Measurements from ENCODE around the gene MPPED1. TPM values are rescaled to one million over a fixed set of nuclear protein-coding genes. Genes with fewer than 3 reads are reported as not detected.

The MPPED1 gene
- total RNA-seq, 1 experiment from 2014 or later = not detected

DNA sequence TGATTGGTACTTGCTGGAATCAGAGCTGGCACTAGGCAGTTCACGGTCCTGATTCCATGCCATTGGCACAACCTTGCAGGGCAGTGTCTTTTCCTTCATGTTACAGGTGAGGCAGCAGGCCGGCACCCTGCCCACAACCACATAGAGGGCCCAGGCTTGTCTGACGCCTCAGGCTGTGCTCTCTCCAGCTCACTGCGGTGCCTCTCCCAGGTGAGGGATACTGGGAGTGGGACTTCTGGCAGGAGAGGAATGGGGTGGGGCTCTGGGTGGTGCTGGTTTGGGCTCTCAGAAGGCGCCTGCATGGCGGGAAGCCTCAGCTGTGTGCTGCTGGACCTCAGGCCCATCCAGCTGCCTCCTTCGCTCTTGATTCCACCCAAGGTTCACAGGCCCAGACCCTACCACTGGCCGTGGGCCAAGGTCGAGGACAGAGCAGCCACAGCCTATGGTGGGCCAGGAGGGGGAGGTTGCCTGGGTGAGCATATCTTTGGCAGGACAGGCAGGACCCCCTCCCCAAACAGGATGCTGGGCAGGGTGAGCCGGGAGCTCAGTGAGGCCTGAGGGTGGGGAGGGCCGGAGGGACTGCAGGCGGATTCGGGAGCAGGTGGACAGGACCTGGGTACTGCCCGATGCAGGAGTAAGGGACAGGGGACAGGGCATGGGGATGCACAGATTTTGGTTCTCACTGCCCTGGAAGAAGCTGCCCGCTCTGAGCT is 7.0 kb upstream of the MPPED1 start:
- Mint-ChIP-seq H3K9me3 (ENCODE audit: low read depth, unreplicated experiment) (no peaks in the 10 kb centered on the region), H3K27ac (ENCODE audit: unreplicated experiment) (no peak overlapping the region), H3K36me3 (ENCODE audit: insufficient read depth, unreplicated experiment) (peaks cover 4% of the 10 kb centered on the region), H3K4me3 (ENCODE audit: low read depth, unreplicated experiment) (no peak overlapping the region), H3K27me3 (ENCODE audit: unreplicated experiment) (peaks cover 91% of the 10 kb centered on the region), H3K4me1 (ENCODE audit: low read depth, unreplicated experiment) (no peaks in the 10 kb centered on the region)
- no TSS peak for BruUV-seq (replicated peaks)
- DNase-seq = no peak
- intact Hi-C loops (cut with micrococcal nuclease; ENCODE audit: unreplicated experiment) = no loop called here
- CTCF ChIA-PET = interaction anchor here (0.6 kb wide), 1 partner anchor 74 kb away, joined by 5 read pairs; no protein-coding TSS in a partner anchor
- TF ChIP-seq, protein P1, sequence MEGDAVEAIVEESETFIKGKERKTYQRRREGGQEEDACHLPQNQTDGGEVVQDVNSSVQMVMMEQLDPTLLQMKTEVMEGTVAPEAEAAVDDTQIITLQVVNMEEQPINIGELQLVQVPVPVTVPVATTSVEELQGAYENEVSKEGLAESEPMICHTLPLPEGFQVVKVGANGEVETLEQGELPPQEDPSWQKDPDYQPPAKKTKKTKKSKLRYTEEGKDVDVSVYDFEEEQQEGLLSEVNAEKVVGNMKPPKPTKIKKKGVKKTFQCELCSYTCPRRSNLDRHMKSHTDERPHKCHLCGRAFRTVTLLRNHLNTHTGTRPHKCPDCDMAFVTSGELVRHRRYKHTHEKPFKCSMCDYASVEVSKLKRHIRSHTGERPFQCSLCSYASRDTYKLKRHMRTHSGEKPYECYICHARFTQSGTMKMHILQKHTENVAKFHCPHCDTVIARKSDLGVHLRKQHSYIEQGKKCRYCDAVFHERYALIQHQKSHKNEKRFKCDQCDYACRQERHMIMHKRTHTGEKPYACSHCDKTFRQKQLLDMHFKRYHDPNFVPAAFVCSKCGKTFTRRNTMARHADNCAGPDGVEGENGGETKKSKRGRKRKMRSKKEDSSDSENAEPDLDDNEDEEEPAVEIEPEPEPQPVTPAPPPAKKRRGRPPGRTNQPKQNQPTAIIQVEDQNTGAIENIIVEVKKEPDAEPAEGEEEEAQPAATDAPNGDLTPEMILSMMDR (IDR thresholded peaks at IDR 0.05; ENCODE audit: unreplicated experiment) = no peak

DNA sequence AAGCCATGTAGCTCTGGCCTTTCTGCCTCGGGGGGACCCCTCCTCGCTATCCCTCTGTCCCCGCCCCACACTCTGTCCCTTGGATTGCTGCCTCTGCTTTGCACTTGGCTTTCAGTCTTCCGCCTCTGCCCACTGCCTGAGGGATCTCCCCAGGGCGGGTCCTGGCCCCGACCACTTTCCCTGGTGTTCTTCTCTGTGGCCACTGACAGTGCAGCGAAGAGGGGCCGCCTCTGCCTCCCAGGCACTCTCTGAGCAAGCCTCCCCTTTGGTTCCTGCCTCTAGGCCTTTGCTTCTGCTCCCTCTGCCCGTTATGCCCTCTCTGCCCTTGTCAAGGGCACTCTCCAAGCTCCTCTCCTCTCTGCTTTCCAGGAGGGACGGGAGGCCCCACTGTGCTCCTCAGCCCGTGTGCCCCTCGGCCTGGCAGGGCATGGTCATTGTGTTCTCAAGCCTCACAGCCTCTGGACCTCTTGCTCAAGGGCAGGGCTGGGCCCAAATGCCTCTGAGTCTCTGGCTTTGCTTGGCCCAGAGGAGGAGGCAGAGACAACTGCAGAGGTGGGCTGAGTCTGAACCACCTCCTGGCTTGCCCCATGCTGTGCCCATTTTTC is 5.5 kb upstream of the MPPED1 start:
- peaks cover 96% of the 10 kb centered on the region for H3K27me3 Mint-ChIP-seq (ENCODE audit: unreplicated experiment)
- CTCF ChIA-PET = no interaction called here
- no peak overlapping the region for H3K4me3 Mint-ChIP-seq (ENCODE audit: low read depth, unreplicated experiment)
- DNase-seq = no peak
- H3K27ac Mint-ChIP-seq (ENCODE audit: unreplicated experiment) = no peak overlapping the region
- H3K4me1 Mint-ChIP-seq (ENCODE audit: low read depth, unreplicated experiment) = no peaks in the 10 kb centered on the region
- intact Hi-C loops (cut with micrococcal nuclease; ENCODE audit: unreplicated experiment) = no loop called here
- H3K36me3 Mint-ChIP-seq (ENCODE audit: insufficient read depth, unreplicated experiment) = peaks cover under 1% of the 10 kb centered on the region
- TF ChIP-seq, protein P1 (IDR thresholded peaks at IDR 0.05; ENCODE audit: unreplicated experiment) = no peak
- no peaks in the 10 kb centered on the region for H3K9me3 Mint-ChIP-seq (ENCODE audit: low read depth, unreplicated experiment)
- no TSS peak for BruUV-seq (replicated peaks)

DNA sequence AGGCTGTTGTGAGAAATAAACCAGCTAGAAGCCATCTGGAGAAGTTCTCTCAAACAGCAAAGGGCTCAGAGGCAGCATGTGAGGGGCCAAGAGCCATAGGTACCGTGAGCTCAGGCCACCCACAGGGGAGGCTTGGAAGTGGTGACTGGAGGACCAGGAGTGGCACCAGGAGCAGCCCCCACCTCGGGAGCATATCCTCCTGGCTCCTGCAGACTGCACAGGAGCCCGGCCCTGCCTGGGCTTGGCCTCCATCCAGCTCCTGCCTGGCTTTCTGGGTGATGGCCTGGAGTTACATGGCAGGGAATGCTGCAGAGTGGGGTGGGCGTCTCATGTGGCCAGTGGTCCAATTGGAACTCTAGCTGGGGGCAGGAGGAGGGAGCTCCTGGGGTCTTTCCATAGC is 4.2 kb upstream of the MPPED1 start:
- Mint-ChIP-seq H3K27ac (ENCODE audit: unreplicated experiment) (no peak overlapping the region), H3K9me3 (ENCODE audit: low read depth, unreplicated experiment) (no peaks in the 10 kb centered on the region), H3K36me3 (ENCODE audit: insufficient read depth, unreplicated experiment) (no peaks in the 10 kb centered on the region), H3K4me3 (ENCODE audit: low read depth, unreplicated experiment) (no peak overlapping the region), H3K4me1 (ENCODE audit: low read depth, unreplicated experiment) (no peaks in the 10 kb centered on the region), H3K27me3 (ENCODE audit: unreplicated experiment) (peaks cover 88% of the 10 kb centered on the region)
- CTCF ChIA-PET = no interaction called here
- TF ChIP-seq, protein P1 (IDR thresholded peaks at IDR 0.05; ENCODE audit: unreplicated experiment) = no peak
- intact Hi-C loops (cut with micrococcal nuclease; ENCODE audit: unreplicated experiment) = no loop called here
- no TSS peak for BruUV-seq (replicated peaks)
- no peak for DNase-seq

DNA sequence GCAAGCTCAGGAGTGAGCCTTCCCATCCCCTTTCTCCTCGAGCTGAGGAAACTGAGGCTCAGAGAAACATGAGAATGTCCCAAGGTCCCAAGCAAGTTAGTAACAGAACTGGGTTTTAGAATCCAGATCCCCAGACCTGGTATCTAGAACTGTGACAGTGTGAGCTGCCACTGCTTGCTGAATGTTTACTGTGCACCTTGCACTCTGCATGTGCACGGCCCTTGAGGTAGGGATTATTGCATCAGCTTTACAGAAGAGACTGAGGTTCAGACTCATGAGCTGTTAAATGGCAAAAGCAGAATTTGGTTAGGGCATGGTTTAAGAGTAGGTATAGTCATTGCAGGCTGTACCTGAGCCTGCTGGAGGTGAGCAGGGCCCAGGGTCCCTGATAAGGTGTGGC is 3.8 kb upstream of the MPPED1 start:
- H3K4me3 Mint-ChIP-seq (ENCODE audit: low read depth, unreplicated experiment) = no peak overlapping the region
- no TSS peak for BruUV-seq (replicated peaks)
- no peaks in the 10 kb centered on the region for H3K9me3 Mint-ChIP-seq (ENCODE audit: low read depth, unreplicated experiment)
- TF ChIP-seq, protein P1 (IDR thresholded peaks at IDR 0.05; ENCODE audit: unreplicated experiment) = no peak
- CTCF ChIA-PET = no interaction called here
- H3K27me3 Mint-ChIP-seq (ENCODE audit: unreplicated experiment) = peaks cover 88% of the 10 kb centered on the region
- DNase-seq = no peak
- H3K36me3 Mint-ChIP-seq (ENCODE audit: insufficient read depth, unreplicated experiment) = no peaks in the 10 kb centered on the region
- intact Hi-C loops (cut with micrococcal nuclease; ENCODE audit: unreplicated experiment) = no loop called here
- no peaks in the 10 kb centered on the region for H3K4me1 Mint-ChIP-seq (ENCODE audit: low read depth, unreplicated experiment)
- no peak overlapping the region for H3K27ac Mint-ChIP-seq (ENCODE audit: unreplicated experiment)

Measured in Calu3 (cell line).